Measurements from ENCODE around the gene IL9. TPM values are rescaled to one million over a fixed set of nuclear protein-coding genes. Genes with fewer than 3 reads are reported as not detected.

The IL9 gene
- polyA plus RNA-seq, 1 donor (not counting 4 experiments of a cell fraction or from before 2014, with no cell fraction given), result not detected

DNA sequence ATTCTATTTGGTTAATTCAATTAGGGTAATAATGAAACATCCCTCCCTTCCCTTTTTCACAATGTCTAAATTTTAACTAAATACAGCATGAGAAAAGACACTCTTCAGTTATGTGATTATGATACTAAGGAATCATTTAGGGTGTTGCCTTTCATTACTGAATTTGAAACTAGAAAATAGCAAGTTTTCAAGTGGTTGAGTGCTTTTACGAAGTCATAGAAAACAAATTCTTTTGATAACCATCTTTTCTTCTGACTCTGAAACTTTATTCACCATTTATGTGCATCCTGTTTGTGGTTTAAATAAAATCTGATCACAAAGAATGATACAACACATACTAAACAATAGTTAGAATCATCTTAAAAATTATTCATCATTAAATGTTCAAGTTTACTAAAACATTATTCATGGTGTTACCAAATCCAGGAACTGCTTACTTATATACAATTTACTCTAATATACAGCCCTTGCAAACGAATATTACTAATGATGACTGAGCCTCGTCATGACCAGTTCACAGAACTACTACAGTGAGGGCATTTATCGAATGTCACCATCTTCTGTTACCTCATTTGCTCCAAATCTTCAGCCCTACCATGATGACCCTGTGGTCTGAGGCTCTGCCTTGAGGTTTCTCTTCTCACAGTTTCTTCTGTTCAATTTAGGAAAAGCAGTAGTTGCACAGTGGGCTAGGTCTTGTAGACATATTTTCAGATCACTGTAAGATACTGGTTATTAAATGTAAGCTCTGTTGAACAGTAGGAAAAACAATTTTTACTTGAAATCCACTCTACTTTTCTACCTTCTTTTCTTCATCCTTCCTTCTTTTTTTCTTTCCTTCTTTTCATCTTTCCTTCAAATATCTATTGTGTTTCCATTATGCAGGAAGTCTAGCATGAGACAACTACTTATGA lies 18.3 kb upstream of the IL9 start:
- FAIRE-seq (no peak), DNase-seq (ENCODE audit: low read depth, low spot score) (no peak)
- dilution Hi-C loops (cut with MboI; ENCODE audit: extremely low pct_ligation_motif_present, low sequenced_read_pairs), result no loop called here
- Histone ChIP-seq H3K79me2 (ENCODE audit: control insufficient read depth, insufficient read depth, low read length) (no peaks in the 10 kb centered on the region), H2AFZ (ENCODE audit: control insufficient read depth, low read length) (no peak overlapping the region), H3K27me3 (ENCODE audit: control insufficient read depth, extremely low read depth, insufficient read depth, low read length) (peaks cover 51% of the 10 kb centered on the region), H3K27ac (ENCODE audit: control insufficient read depth, insufficient read depth, low read length) (no peak overlapping the region), H3K4me1 (ENCODE audit: control insufficient read depth, extremely low read depth, insufficient read depth, low read length) (no peaks in the 10 kb centered on the region), H3K9me1 (ENCODE audit: control insufficient read depth, extremely low read depth, insufficient read depth, low read length) (no peaks in the 10 kb centered on the region), H3K9ac (ENCODE audit: control insufficient read depth, extremely low read depth, insufficient read depth, low read length) (no peak overlapping the region), H4K20me1 (ENCODE audit: control insufficient read depth, extremely low read depth, insufficient read depth, low read length) (no peaks in the 10 kb centered on the region), H3K4me2 (ENCODE audit: control insufficient read depth, extremely low read depth, insufficient read depth, low read depth, low read length) (no peak overlapping the region), H3K4me3 (ENCODE audit: control insufficient read depth in 2 of 3, extremely low read depth in 1 of 3, insufficient read depth in 2 of 3, low read depth in 1 of 3, low read length in 3 of 3) (no peak overlapping the region), H3K36me3 (ENCODE audit: control insufficient read depth in 2 of 2, extremely low read depth in 1 of 2, insufficient read depth in 2 of 2, low read length in 2 of 2) (no peaks in the 10 kb centered on the region), H3K9me3 (ENCODE audit: control insufficient read depth, low read depth, low read length) (no peaks in the 10 kb centered on the region)
- no peak for TF ChIP-seq EZH2 (IDR thresholded peaks at IDR 0.05; ENCODE audit: low read length)
- TF ChIP-seq, protein P1, sequence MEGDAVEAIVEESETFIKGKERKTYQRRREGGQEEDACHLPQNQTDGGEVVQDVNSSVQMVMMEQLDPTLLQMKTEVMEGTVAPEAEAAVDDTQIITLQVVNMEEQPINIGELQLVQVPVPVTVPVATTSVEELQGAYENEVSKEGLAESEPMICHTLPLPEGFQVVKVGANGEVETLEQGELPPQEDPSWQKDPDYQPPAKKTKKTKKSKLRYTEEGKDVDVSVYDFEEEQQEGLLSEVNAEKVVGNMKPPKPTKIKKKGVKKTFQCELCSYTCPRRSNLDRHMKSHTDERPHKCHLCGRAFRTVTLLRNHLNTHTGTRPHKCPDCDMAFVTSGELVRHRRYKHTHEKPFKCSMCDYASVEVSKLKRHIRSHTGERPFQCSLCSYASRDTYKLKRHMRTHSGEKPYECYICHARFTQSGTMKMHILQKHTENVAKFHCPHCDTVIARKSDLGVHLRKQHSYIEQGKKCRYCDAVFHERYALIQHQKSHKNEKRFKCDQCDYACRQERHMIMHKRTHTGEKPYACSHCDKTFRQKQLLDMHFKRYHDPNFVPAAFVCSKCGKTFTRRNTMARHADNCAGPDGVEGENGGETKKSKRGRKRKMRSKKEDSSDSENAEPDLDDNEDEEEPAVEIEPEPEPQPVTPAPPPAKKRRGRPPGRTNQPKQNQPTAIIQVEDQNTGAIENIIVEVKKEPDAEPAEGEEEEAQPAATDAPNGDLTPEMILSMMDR (optimal IDR thresholded peaks at IDR 0.05 in 1 of 3, IDR thresholded peaks at IDR 0.05 in 1 of 3, conservative IDR thresholded peaks at IDR 0.05 in 1 of 3; ENCODE audit: extremely low read depth in 1 of 3, insufficient read depth in 2 of 3, low read length in 3 of 3), result no peak

DNA sequence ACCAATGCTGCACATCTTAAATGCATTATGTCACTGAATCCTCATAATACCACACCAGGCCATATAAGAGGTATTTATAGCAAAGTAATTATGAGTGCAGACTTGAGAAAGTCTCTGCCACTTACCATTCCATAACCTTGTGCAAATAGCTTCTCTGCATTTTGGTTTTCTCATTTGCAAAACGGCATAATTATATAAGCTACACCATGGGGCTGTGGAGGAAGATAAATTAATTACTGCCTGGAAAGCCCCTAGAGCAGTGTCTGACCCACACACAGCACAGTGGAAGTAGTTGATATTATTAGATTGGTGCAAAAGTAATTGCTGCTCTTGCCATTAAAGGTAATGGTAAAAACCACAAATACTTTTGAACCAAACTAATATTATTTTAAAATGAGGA lies 9.5 kb upstream of the IL9 start:
- no peak overlapping the region for H3K4me2 ChIP-seq (ENCODE audit: control insufficient read depth, extremely low read depth, insufficient read depth, low read depth, low read length)
- H3K36me3 ChIP-seq (ENCODE audit: control insufficient read depth in 2 of 2, extremely low read depth in 1 of 2, insufficient read depth in 2 of 2, low read length in 2 of 2), result no peaks in the 10 kb centered on the region
- H3K27me3 ChIP-seq (ENCODE audit: control insufficient read depth, extremely low read depth, insufficient read depth, low read length), result peaks cover 25% of the 10 kb centered on the region
- no peaks in the 10 kb centered on the region for H3K4me1 ChIP-seq (ENCODE audit: control insufficient read depth, extremely low read depth, insufficient read depth, low read length)
- H4K20me1 ChIP-seq (ENCODE audit: control insufficient read depth, extremely low read depth, insufficient read depth, low read length), result no peaks in the 10 kb centered on the region
- H3K9ac ChIP-seq (ENCODE audit: control insufficient read depth, extremely low read depth, insufficient read depth, low read length), result no peak overlapping the region
- no peaks in the 10 kb centered on the region for H3K79me2 ChIP-seq (ENCODE audit: control insufficient read depth, insufficient read depth, low read length)
- DNase-seq (ENCODE audit: low read depth, low spot score) (no peak), FAIRE-seq (no peak)
- TF ChIP-seq EZH2 (IDR thresholded peaks at IDR 0.05; ENCODE audit: low read length), result no peak
- no peaks in the 10 kb centered on the region for H3K9me3 ChIP-seq (ENCODE audit: control insufficient read depth, low read depth, low read length)
- no peak overlapping the region for H2AFZ ChIP-seq (ENCODE audit: control insufficient read depth, low read length)
- H3K27ac ChIP-seq (ENCODE audit: control insufficient read depth, insufficient read depth, low read length), result no peak overlapping the region
- H3K9me1 ChIP-seq (ENCODE audit: control insufficient read depth, extremely low read depth, insufficient read depth, low read length), result no peaks in the 10 kb centered on the region
- dilution Hi-C loops (cut with MboI; ENCODE audit: extremely low pct_ligation_motif_present, low sequenced_read_pairs), result no loop called here
- H3K4me3 ChIP-seq (ENCODE audit: control insufficient read depth in 2 of 3, extremely low read depth in 1 of 3, insufficient read depth in 2 of 3, low read depth in 1 of 3, low read length in 3 of 3), result no peak overlapping the region
